GM19035 (cell line): Measurements from ENCODE around the gene AKT2.

ENCODE experiments used
- ATAC-seq: cut with Tn5 transposase; IDR thresholded peaks from one replicate; pipeline ENCODE4 v1.9.1; 2021; ENCODE audit not compliant: unreplicated experiment

Gene AKT2

DNA sequence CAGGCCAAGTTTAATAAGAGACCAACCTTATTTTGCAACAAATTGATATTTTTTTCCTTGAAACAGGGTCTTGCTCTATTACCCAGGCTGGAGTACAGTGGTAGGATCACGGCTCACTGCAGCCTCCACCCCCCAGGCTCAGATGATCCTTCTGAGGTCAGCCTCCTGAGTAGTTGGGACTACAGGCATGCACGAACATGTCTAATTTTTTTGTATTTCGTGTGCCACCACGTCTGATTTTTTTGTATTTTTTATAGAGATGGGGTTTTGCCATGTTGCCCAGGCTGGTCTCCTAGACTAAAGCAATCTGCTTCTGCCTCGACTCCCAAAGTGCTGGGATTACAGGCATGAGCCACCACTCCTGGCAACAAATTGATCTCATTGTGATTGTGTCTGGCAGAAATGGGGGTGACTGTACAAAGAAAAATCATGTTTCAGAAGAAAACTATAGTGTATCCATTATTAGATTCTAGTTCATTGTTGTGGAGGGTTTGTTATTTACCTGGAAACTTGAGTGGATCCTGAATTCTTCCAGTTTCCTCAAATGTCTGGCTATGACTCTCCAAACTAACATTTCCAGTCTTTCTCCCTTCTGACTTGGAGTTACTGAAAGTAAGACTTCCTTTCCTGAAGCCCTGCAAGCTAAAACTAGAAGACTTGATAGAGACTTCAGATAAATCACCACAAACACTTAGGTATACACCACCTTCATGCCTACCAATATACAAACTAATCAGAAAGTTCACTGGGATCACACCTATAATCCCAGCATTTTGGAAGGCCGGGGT, 17.3 kb upstream of the AKT2 start:
- no peak for ATAC-seq

DNA sequence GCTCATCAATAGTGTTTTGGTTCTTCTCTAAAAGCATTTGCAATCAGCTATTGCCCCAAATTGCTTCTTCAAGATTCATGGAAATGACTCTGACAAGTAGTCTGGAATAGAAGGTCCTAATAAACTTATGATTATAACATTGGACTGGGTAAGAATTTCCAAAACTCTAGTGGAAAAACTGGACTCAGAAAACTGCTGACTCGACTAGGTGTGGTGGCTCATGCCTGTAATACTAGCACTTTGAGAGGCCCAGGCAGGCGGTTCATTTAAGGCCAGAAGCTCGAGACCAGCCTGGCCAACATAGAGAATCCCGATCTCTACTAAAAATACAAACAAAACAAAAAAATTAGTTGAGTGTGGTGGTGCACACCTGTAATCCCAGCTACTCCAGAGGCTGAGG, 15.5 kb upstream of the AKT2 start:
- ATAC-seq: no peak

DNA sequence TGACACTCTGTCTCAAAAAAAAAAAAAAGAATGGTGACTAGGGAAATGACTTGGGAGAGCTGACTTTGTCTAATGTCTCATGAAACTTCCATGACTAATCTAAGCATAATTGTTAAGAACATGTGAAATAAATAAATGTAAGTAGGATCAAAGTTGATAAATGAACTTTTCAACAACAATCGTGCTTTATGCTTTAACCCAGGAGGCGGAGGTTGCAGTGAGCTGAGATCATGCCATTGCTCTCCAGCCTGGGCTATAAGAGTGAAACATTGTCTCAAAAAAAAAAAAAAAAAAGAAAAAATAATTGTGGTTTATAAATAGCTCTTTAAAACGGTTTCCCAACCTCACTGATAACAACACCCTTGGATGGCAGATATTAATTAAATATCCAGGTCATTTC, 12.9 kb upstream of the AKT2 start:
- no peak for ATAC-seq

DNA sequence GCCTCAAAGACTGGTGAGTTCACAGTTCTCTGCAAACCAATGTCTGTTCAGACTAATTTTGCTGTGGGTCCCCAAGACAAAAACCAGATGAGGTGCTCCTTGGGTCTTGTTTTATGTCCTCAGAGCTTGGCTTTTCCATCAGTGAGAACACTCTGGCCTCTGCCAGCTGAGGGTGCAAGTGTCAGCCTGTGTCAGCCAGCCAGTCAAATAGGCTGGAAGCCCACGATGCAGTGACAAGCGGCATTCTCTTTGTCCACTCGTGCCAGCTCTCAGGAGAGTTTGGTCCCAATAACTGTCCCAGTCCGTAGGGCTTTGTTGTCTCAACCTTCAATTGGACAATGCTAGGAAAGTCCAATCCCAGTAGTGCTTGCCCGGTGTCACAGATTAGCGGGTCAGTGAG, 9.4 kb upstream of the AKT2 start:
- ATAC-seq: no peak

DNA sequence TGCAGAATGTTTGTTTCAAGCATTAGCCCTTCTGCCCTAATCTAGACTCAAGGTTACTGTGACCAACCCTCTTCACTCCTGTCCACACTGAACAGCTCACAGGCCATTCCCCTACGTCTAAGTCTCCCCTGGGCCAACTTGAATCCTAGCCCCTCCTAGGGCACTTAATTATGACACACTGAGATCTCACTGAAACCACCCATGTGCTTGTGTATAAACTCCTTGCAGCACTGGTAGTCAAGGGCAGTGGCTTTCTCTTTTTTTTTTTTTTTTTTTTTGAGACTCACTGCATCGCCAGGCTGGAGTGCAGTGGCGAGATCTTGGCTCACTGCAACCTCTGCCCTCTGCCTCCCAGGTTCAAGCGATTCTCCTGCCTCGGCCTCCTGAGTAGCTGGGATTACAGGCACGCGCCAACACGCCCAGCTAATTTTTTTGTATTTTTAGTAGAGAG, 1.9 kb upstream of the AKT2 start:
- no peak for ATAC-seq

DNA sequence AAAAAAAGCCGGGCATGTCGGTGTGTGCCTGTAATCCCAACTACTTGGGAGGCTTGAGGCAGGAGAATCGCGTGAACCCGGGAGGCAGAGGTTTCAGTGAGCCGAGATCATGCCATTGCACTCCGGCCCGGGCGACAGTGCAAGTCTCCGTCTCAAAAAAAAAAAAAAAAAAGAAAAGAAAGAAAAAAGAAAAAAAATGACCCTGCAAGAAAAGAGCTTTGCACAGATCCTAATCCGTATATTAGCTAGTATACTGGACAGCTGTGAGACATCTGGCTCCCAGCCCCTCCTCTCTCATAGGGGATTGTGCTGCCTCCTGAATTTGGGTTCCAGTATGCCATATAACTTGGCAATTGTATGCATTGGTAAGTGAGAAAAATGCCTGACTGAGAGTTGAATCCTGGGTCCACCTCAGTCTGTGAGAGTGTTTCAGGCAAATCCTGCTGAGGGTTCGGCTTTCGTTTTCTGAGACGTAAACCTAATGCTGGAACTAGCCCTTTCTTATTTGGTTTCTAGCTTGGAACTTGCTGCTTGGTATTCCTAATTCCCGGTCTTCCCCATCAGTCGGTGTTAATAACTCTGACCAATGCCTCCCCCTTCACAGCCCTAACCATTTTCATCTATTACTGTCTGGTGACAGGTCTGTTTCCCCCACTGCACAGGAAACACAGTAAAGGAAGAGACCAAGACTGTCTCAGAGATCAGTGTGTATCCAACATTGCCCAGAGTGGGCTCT, 1.3 kb upstream of the AKT2 start:
- ATAC-seq: no peak

DNA sequence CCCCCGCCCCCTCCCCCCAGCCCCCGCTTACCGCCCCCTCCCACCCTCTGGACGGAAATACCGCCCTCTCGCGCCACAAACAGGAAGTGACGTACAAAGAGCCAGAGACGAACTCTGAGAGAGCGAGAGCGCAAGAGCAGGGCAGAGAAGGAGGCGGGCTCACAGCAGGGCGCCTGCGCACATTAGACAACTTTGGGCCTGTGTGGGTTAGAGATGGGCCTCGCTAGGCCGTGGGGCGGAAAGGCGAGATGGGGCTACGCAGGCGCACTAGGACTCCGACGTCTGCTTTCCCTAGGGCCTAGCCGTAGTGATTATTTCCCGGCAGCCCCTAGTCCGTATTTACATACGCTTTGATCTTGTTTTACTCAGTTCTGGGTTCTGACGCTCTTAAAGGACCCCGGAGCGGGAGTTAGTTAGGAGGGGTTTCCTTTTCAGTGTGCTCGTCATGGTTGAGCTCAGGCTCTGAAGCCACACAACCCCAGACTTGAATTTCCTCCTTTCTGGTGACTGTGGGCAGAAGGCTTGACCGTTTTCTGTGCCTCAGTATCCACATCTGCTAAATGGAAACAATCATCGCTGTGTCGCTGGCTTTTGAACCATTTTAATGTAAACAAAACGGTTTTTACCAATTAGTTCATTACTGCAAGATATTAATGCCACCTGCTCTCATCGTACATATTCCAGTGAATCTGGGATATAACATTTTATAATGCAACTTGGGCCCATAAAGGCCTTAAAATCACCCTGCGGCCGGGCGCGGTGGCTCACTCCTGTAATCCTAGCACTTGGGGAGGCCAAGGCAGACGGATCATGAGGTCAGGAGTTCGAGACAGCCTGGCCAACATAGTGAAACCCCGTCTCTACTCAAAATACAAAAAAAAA, 449 bp upstream of the AKT2 start:
- ATAC-seq: peak; percentile 80

DNA sequence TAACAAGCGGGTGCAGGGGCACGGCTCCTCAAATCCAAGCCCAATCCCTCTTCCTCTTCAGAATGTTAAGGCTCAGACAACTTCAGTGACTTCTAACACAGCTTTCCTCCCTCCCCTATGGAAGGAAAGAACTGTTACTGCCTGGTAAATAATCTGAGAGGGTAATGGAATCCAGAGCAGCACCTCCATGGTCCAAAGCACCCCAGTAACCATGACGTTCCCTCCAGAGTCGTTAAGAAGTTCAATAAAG, 969 bp downstream of the AKT2 start:
- no peak for ATAC-seq

DNA sequence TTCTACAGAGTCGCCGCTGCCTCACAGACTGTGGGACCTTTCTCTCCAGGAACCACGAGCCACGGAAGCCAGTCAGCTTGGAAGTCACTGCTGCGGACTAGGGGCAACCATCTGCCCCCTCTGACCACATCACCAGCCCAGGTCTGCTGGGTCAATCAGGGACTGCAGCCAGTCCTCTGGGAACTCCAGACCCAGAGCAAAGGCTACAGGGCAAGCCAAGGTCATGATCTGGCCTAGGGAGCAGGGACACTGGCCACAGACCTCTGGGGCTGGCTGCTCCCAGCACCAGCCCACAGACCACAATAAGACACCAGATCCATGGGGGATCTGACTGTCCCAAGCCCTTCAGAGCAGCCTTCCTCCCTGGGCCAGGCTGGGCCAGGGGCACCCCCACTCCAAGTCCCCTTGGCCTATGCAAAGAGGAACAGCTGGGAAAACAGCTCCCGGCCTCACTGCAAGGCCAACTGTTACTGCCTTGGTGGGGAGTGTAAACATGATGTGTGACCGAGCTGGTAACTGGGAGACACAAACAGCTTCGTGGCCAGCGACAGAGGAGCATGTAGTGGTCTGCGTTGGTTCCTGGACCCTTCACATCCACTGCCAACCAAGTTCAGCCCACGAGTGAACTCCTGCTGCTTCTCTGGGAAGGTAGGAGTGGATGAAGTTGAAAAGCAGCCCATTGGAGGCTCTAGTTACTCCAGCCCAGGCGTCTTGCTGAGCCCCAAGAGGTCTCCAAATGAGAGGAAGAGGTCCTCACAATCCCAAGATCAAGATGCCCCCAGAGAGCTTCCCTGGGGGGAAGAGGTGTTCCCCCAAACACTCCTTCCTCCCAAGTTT, 1.5 kb downstream of the AKT2 start:
- no peak for ATAC-seq

DNA sequence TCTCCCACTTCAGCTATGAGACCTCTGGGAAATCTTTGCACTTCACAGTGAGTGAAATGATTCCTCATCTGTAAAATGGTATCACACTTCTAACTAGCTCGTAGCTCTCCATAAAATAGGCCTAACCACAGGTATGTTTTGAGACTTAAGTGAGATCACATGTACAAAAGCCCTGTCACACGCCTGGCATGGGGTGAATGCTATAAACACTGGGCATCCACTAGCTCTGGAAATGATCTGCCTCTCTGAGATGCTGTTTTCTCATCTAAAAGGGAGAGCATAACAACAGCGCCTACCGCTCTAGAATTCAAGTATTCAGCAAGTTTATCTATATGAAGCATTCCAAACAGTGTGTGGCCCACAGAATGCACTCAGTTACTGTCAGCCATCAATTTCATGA, 2.2 kb downstream of the AKT2 start:
- no peak for ATAC-seq

DNA sequence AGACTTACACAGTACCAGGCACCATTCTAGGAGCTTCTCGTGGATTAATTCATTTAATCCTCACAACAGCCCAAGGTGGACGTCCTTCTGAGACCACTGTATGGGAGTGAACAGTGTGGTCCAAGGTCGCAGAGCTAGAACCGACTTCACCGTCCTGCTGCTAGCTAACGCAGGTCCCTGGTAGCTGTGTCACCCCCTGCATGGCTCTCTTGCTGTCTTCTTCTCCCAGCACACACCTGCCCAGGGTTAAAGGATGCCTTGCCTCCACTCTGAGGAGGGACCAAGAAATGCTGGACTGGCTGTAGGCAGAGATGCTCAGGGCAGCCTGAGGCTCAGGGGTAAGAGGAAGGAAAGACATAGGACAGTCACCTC, 3.0 kb downstream of the AKT2 start:
- no peak for ATAC-seq

DNA sequence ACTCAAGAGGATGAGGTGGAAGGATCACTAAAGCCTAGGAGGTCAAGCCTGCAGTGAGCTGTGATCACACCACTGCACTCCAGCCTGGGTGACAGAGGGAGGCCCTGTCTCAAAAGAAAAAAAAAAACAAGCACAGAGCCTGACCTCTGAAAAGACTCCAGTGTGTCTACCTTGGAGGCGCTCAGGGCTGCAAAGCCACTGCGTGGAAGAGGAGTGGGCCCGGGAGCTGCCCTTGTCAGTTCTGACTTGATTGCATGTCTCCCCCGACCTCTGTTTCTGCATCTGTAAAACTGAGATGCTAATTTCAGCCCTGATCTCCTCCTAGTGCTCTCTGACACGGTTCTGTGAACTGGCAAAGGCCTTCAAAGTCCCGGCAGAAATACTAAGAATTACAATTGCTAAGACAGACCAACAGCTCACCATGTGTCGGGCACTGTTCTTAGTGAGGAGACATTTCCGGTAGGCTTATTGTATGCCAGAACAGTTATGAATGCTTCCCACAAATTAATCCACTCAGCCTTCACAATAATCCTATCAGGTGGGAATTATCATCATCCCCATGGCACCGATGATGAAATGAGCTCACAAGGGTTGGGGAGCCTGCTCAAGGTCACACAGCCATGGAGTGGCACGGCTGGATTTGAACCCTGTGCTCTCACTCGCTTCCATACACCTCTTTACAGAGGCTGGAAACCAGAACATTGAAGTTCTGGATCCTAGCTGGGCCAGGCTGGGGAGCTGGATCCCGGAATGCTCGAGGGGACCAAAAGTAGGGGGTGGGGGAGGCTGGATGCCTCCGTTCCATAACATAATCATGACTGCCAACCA, 3.5 kb downstream of the AKT2 start:
- ATAC-seq: no peak

DNA sequence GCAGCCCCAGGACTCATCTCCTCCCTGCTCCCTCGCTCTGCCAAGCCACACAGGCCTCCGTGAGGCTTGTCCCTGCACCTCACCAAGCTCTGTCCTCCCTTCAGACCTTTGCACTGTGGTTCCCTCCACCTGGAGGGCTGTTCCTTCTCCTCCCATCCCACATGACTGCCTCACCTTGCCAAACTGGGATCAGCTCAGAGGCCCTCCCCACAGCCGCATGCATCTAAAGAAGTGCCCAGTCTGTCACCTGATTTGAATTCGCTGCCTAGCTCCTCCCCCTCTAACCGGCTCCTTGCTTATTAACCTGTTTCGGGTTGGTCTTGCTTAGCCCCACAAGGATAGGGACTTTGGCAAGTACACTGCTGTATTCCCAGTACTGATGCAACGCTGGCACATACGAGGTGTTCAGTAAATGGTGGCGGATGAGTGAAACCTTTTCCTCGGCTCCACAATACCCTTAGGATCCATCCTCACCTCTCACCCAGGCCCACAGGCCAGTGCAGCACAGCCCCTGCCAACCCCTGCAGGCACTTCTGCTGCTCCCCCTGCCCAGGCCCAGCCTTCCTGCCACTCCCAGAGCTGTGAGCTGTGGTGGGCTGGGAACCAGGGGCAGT, 4.4 kb downstream of the AKT2 start:
- no peak for ATAC-seq

DNA sequence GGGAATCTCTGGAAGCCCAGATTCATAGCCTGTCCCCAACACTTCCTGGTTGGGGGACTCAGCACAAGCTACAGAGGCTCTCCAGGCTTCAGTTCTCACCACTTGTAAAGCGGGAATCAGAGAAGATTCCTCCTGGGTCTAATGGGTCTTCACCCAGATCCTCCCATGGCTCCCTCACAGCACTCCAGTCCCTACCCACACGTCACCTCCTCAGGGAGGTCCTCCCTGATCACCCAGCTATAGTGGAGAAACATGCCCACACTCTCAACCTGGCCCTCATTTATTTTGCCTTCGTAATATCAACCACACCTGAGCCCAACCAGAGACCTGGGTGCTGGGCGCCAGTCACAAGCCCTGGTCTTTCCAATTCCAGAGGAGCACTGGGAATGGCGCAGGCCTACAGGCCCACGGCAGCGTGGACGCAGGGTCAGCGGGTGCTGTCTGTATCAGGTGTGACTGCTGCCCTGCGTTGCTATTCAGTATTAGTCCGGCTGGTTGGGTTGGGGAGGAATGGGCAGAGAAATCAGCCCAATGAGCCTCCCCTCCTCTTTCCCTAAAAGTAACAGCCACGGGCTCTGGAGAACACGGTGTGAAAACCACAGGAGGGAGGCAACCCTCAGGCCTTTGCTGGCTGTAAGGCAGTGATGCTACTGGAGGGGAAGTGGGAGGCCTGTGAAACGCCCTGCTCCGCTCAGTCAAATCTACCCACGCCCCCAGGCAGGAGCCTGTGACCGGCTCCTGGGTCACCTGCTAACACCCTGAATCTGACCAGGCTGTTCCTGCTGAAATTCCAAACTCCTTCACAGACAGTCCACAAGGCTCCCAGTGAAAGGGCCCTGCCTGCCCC, 5.2 kb downstream of the AKT2 start:
- no peak for ATAC-seq

DNA sequence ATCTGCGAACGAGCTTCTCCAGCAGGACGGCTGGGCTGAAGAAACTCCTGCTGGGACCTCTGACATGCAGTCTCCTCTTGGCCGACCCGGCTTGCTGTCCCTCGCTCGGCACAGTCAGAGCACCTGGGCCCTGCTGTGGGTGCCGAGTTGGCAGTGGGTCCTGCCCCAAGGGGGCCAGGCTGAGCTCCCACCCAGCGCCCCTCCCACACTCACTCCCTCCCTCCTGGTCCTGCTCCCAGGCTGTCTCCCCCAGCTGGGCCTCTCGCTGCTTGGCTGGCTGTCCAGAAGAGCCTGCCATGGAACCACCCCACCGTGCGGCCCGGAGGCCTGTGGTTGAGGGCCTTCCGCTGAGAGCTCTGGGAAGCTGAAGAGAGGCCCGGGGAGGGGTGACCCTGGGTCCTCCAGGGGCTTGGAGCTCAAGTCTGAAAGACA, 6.0 kb downstream of the AKT2 start:
- ATAC-seq: no peak

DNA sequence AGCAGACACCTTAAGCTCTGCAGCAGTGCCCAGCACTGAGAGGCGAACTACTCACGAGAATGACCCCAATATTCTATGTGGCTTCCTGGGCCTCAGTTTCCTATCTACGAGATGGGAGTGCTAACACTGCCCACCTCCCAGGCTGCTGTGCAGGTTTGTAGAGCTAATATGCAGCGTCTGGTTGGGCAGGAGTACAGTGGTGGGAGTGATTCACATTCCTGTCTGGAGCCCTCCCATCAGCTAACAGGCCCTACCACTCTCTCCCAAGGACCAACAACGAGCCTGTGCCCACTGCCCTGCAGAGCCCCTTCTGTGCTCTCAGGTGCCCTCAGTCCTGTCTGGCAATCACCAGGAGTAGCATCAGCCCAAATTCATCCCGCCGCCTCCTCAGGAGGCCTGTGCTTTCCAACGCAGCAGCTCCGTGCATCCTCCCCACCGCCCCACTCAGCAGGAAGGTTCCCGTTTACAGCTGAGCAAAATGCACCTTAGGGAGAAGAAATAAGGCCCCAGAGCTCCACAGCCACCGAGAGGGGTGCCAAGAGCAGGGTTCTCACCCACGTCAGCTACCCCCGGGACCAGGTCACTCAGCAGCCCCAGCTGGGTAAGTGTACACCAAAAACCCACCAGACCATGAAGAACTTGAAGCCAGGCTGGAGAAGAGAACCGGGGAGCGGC, 6.6 kb downstream of the AKT2 start:
- ATAC-seq: no peak

DNA sequence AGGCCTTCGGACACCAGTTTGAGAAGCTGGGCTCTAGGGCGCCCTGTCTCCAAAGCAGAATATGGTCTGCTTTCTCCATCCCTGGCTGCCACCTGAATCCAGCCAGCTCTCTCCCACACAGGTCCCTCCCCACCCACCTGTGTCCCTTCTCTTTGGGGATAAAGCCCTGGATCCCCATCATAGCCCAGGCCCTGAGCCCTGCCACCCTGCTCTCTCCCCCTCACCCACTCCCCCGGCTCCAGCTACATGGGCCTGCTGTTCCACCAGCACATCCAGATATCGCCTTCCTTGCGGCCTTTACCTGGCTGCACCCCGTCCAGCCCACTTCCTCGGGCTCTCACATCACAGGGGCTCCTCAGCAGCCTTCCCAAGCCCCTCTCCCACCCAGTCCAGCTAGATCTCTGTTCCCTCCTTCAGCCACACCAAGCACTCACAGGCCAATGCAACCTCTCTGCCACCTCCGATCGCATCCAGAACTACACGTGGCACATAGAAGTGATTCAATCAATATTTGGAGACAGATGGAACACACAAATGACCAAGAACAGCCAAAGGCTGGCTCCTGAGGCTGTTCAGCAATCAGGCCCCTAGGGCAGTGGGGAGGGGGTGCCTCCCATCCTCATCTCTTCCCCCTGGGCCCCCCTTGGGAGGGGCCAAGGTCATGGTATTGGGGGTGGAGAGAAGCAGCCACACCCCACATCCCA, 7.6 kb downstream of the AKT2 start:
- no peak for ATAC-seq
